C4-2B (cell line): ENCODE data around the gene CLRN1.

Experiments
- ZFX ChIP-seq: fragments of 450-650 bp; IDR thresholded peaks from 2 replicates; pipeline ENCODE4 v1.6.1; 2017
- TF ChIP-seq, protein P1 (sequence below): fragments of 450-650 bp; conservative IDR thresholded peaks from 2 replicates; pipeline ENCODE4 v1.5.1; 2017; ENCODE audit warnings: mild to moderate bottlenecking

DNA sequence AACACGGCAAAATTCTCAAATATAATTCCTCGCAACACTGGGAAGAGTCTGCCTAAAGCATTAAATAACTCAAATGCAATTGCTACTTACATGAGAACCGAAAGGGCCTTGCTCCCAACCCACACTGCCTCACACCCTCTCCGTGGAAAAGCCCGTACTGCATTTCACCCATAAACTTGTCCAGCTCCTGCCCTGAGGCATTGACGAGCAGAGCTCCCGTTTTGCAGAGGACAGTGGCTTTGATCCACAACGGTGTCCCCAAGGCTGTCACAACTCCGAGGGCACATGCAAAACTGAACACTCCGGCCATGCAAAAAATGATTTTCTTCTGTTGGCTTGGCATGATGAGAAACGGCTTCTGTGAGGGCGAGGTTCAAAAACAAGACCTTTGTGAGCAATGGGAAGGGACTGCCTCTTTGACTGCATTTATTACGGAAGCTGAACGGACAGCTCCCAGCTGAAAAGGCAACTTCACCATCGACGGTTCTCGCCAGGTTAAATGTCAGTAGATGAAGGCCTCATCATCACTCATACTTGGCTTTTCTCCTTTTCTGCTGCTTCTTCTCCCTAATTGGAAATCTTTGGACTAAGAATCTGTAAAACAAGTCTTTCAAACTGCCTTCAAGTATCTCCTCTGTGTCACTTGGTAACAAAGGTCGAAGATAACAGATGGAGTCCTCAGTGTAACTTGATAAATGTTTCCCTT is at the start of gene CLRN1:
- TF ChIP-seq, protein P1, sequence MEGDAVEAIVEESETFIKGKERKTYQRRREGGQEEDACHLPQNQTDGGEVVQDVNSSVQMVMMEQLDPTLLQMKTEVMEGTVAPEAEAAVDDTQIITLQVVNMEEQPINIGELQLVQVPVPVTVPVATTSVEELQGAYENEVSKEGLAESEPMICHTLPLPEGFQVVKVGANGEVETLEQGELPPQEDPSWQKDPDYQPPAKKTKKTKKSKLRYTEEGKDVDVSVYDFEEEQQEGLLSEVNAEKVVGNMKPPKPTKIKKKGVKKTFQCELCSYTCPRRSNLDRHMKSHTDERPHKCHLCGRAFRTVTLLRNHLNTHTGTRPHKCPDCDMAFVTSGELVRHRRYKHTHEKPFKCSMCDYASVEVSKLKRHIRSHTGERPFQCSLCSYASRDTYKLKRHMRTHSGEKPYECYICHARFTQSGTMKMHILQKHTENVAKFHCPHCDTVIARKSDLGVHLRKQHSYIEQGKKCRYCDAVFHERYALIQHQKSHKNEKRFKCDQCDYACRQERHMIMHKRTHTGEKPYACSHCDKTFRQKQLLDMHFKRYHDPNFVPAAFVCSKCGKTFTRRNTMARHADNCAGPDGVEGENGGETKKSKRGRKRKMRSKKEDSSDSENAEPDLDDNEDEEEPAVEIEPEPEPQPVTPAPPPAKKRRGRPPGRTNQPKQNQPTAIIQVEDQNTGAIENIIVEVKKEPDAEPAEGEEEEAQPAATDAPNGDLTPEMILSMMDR: no peak
- TF ChIP-seq ZFX: no peak
